Pancreas (tissue), 10 donors: ENCODE data around the gene MICA. TPM values are rescaled to one million over a fixed set of nuclear protein-coding genes. Genes with fewer than 3 reads are reported as not detected.

Experiments
- ATAC-seq, 4 donors: fragments of 200-7000 bp; cut with Tn5 transposase; one replicate each; pipeline versions ENCODE4 v1.8.0 to v1.9.1; 2020; ENCODE audit warnings: mild to moderate bottlenecking in 4 of 4, moderate library complexity in 4 of 4
- DNase-seq, 6 donors: peaks; one replicate each; pipeline ENCODE4 v3.0.0-alpha.2; 2020
- FAIRE-seq: peaks from 2 replicates; lab custom pipeline; 2012; peaks lifted over from hg19 to GRCh38; lab: Jason Lieb, UNC
- H3K27ac ChIP-seq, 4 donors: fragments of 200-600 bp; sonication (generic); 1 replicate in 3 of 4; 2 replicates in 1 of 4; pipeline versions ENCODE4 v1.5.0 to v1.8.0; 2020
- H3K27me3 ChIP-seq, 4 donors: fragments of 200-600 bp; one replicate each; pipeline ENCODE4 v1.8.0; 2021
- H3K36me3 ChIP-seq, 3 donors: fragments of 200-600 bp; sonication (generic) in 1 of 3; one replicate each; pipeline versions ENCODE4 v1.5.0 to v1.8.0; 2020 to 2021
- H3K4me1 ChIP-seq, 3 donors: fragments of 200-600 bp; one replicate each; pipeline ENCODE4 v1.8.0; 2021
- H3K4me3 ChIP-seq, 4 donors: fragments of 200-600 bp; sonication (generic) in 2 of 4; one replicate each; pipeline versions ENCODE4 v1.5.0 to v1.8.0; 2020 to 2021
- H3K9me3 ChIP-seq, 4 donors: fragments of 200-600 bp; one replicate each; pipeline ENCODE4 v1.8.0; 2021
- CTCF ChIP-seq, 4 donors: fragments of 200-600 bp; sonication (generic) in 3 of 4; IDR thresholded peaks; one replicate each; pipeline versions ENCODE4 v1.5.0 to v1.8.0; 2021; ENCODE audit warnings: antibody characterized with exemption in 4 of 4
- WGBS, 2 donors: extraction: QIAGEN DNeasy Blood & Tissue Kit; methylation state at CpG; one replicate each; pipeline ENCODE4 v1.1.7; 2013; 5-methylcytosine and 5-hydroxymethylcytosine counted together
- intact Hi-C, 3 donors: fragments of 100-400 bp; cut with DNase I; formaldehyde crosslinking; loops; one replicate each; pipeline versions ENCODE4 v1.11.1 to v1.14.2; 2022
- polyA plus RNA-seq, 2 donors: library from polyadenylated mRNA; stranded (reverse); fragments of 200-250 nt; gene quantifications; one replicate each; pipeline ENCODE4 v1.2.3, GENCODE V29; 2013
- total RNA-seq, 6 donors: library from RNA; stranded (reverse); fragmentation: NEBNext Ultra II Directional in 4 of 6; extraction: Animal tissue kit (Norgen Biotek cat#: 25700) in 4 of 6; gene quantifications; one replicate each; pipeline versions ENCODE4 v1.2.1 to v1.2.4, GENCODE V29; 2021 to 2023
- donor health status: healthy with polysubstance abuse.
- donor health status: DM: no; HTN: no; CAD: no; lungs with moderate emphysema.
- donor health status: DM: no; HTN: no; CAD: no.
- donor health status: control.
- donor health status: control.
- donor health status: Bipolar disorder and iron deficiency.
- donor health status: DM: yes; HTN: yes; CAD: no.
- donor health status: DM: no; HTN: no; CAD: no.
- donor health status: DM: no; HTN: no; CAD: no.
- donor health status: DM: yes; HTN: yes; CAD: no.

MICA gene
- total and polyA plus RNA-seq, 8 donors: 4.8 to 22.6 (median 6.2) TPM

GRCh38 chr6:31416394-31417014, 13.1 kb downstream of the MICA start:
- no peak for ATAC-seq
- no peaks in the 10 kb centered on the region for H3K9me3 ChIP-seq
- WGBS, 2 donors: 88 to 91% methylated on average over 5 of the region's 5 CpGs
- no peak for FAIRE-seq
- H3K27me3 ChIP-seq: no peaks in the 10 kb centered on the region
- H3K36me3 ChIP-seq: peaks cover 0 to 26% (median 3%) of the 10 kb centered on the region in 3 donors
- DNase-seq: no peak
- no peak overlapping the region for H3K27ac ChIP-seq
- no peak for TF ChIP-seq CTCF (IDR thresholded peaks at IDR 0.05)
- intact Hi-C loops: no loop called here
- H3K4me3 ChIP-seq: no peak overlapping the region
- H3K4me1 ChIP-seq: no peaks in the 10 kb centered on the region

- intact Hi-C loops: no loop called here
- DNase-seq (no peak), ATAC-seq (no peak), FAIRE-seq (no peak)
- Histone ChIP-seq H3K9me3 (no peaks in the 10 kb centered on the region), H3K27ac (no peak overlapping the region), H3K36me3 (peaks cover 0 to 14% (median 3%) of the 10 kb centered on the region in 3 donors), H3K27me3 (no peaks in the 10 kb centered on the region), H3K4me1 (no peaks in the 10 kb centered on the region), H3K4me3 (no peak overlapping the region)
- WGBS, 2 donors: 66 to 81% methylated on average over 3 of the region's 3 CpGs
- no peak for TF ChIP-seq CTCF (IDR thresholded peaks at IDR 0.05)
These were observed 14.9 kb downstream of the MICA start for GRCh38 chr6:31418251-31418650.

DNA sequence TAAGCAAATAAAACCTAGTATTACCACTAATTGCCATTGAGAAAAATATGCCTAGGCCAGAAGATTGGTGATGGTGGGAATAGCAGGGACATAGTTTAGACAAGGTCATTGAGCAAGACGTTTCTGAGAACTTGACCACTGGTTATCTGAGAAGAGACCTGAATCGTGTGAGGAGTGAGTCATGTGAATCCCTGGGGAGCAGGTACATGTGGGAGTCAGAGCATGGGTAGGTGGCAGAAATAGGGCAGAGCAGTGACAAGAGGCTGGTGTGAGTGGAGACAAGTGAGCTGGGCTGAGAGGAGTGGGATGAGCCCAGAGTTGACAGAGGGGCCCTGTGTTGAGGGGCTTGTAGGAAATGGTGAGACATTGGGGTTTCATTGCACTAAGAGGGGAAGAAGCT, 16.4 kb downstream of the MICA start:
- Histone ChIP-seq H3K27me3 (no peaks in the 10 kb centered on the region), H3K4me3 (no peak overlapping the region), H3K9me3 (no peaks in the 10 kb centered on the region), H3K4me1 (no peaks in the 10 kb centered on the region), H3K36me3 (peaks cover 0 to 14% (median 3%) of the 10 kb centered on the region in 3 donors), H3K27ac (no peak overlapping the region)
- 22 to 24% methylated on average over 2 of the region's 2 CpGs for WGBS, 2 donors
- intact Hi-C loops: no loop called here
- no peak for TF ChIP-seq CTCF (IDR thresholded peaks at IDR 0.05)
- FAIRE-seq: no peak
- no peak for DNase-seq
- no peak for ATAC-seq

DNA sequence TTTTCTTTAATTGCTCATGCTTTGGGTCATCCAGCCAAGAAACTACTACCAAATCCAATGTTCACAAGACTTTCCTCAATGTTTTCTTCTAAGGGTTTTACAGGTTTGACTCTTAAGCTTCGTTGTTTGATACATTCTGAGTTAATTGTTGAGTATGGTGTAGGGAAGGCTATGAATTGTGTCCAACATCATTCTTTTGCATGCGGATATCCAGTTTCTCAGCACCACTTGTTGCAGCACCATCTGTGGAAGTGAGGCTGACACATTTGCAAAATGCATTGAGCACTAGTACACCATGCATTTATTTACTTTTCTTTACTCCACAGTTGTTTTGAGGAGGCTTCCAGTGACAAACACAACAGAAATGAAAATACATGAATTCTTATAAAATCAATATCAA, 17.2 kb downstream of the MICA start:
- WGBS, 2 donors: 70 to 82% methylated on average over 2 of the region's 2 CpGs
- H3K4me3 ChIP-seq: no peak overlapping the region
- no peak for TF ChIP-seq CTCF (IDR thresholded peaks at IDR 0.05)
- FAIRE-seq (no peak), DNase-seq (no peak), ATAC-seq (no peak)
- H3K27ac ChIP-seq: no peak overlapping the region
- intact Hi-C loops: no loop called here
- no peaks in the 10 kb centered on the region for H3K4me1 ChIP-seq
- no peaks in the 10 kb centered on the region for H3K27me3 ChIP-seq
- H3K9me3 ChIP-seq: no peaks in the 10 kb centered on the region
- H3K36me3 ChIP-seq: peaks cover 0 to 14% (median 3%) of the 10 kb centered on the region in 3 donors

DNA sequence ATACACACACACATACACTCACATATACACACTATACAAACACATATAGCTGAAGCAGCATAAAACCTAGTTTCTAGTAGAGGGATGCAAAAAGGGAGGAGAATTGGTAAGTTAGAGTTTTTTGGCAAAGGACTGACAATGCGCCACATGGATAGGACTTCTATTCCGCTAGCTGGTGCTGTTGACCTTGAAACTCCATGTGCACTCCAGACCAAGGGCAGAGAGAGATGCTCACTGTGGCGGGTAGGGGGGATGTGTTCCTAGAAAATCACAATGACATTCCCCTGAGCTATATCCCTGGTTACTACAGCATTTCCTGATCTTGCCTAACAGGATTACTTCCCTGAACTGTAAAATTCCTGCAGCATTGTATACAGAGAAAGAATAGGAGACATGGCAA, 19.2 kb downstream of the MICA start:
- intact Hi-C loops: no loop called here
- no peaks in the 10 kb centered on the region for H3K36me3 ChIP-seq
- H3K4me3 ChIP-seq: no peak overlapping the region
- no peaks in the 10 kb centered on the region for H3K9me3 ChIP-seq
- TF ChIP-seq CTCF (IDR thresholded peaks at IDR 0.05): no peak
- no peak for DNase-seq
- WGBS, 2 donors: 39 to 66% methylated on average over 3 of the region's 3 CpGs
- no peaks in the 10 kb centered on the region for H3K27me3 ChIP-seq
- ATAC-seq: no peak
- no peak for FAIRE-seq
- no peaks in the 10 kb centered on the region for H3K4me1 ChIP-seq
- H3K27ac ChIP-seq: no peak overlapping the region
